Endodermal cell (in vitro differentiated cells): ENCODE measurements around the gene P3H1. TPM values are rescaled to one million over a fixed set of nuclear protein-coding genes. Genes with fewer than 3 reads are reported as not detected.

Experiments used
- DNase-seq: peaks from one replicate; pipeline ENCODE4 v3.0.0-alpha.2; 2017
- H3K27ac ChIP-seq: 2 replicates; pipeline ENCODE4 v1.5.1; 2013; ENCODE audit warnings: mild to moderate bottlenecking, low read depth, low read length, moderate library complexity
- H3K27me3 ChIP-seq: 2 replicates; pipeline ENCODE4 v1.6.1; 2013; ENCODE audit warnings: mild to moderate bottlenecking, low read length, moderate library complexity; ENCODE audit not compliant: insufficient read depth, control insufficient read depth, poor library complexity, severe bottlenecking
- H3K36me3 ChIP-seq: 2 replicates; pipeline ENCODE4 v1.7.0; 2013; ENCODE audit warnings: mild to moderate bottlenecking, low read length, moderate library complexity; ENCODE audit not compliant: control insufficient read depth, insufficient read depth
- H3K4me1 ChIP-seq: one replicate; pipeline ENCODE4 v1.7.0; 2013; ENCODE audit warnings: low read length; ENCODE audit not compliant: control insufficient read depth, insufficient read depth
- H3K4me3 ChIP-seq: 2 replicates; pipeline ENCODE4 v1.5.1; 2013; ENCODE audit warnings: mild to moderate bottlenecking, low read length, moderate library complexity
- H3K9ac ChIP-seq: 2 replicates; pipeline ENCODE4 v1.6.1; 2013; ENCODE audit warnings: mild to moderate bottlenecking, low read length, moderate library complexity; ENCODE audit not compliant: poor library complexity, severe bottlenecking; ENCODE audit errors: extremely low read depth
- H3K9me3 ChIP-seq: 2 replicates; pipeline ENCODE4 v1.6.1; 2013; ENCODE audit warnings: mild to moderate bottlenecking, low read length, moderate library complexity; ENCODE audit not compliant: control insufficient read depth
- H3K27ac Mint-ChIP-seq: 2 replicates; pipeline ENCODE4 v1.8.0; 2020; ENCODE audit warnings: mixed read lengths
- H3K27me3 Mint-ChIP-seq: 2 replicates; pipeline ENCODE4 v1.8.0; 2021; ENCODE audit warnings: mild to moderate bottlenecking, mixed read lengths; ENCODE audit not compliant: insufficient read depth
- H3K36me3 Mint-ChIP-seq: 2 replicates; pipeline ENCODE4 v1.8.0; 2020; ENCODE audit warnings: low read depth, mixed read lengths
- H3K4me1 Mint-ChIP-seq: 2 replicates; pipeline ENCODE4 v1.8.0; 2020; ENCODE audit warnings: mixed read lengths
- H3K4me3 Mint-ChIP-seq: 2 replicates; pipeline ENCODE4 v1.8.0; 2020; ENCODE audit warnings: mild to moderate bottlenecking, moderate library complexity, mixed read lengths
- H3K9me3 Mint-ChIP-seq: 2 replicates; pipeline ENCODE4 v1.8.0; 2020; ENCODE audit warnings: mild to moderate bottlenecking, mixed read lengths
- CTCF ChIP-seq: fragments of 200-600 bp; sonication (generic); conservative IDR thresholded peaks from 2 replicates; pipeline ENCODE4 v1.5.0; 2021; ENCODE audit warnings: antibody characterized with exemption, mild to moderate bottlenecking
- WGBS, 2 experiments: methylation state at CpG; one replicate each; pipeline versions ENCODE4 v1.1.5 to v1.1.7; 2013; ENCODE audit warnings: missing lambda C conversion rate in 2 of 2, mixed read lengths in 1 of 2; ENCODE audit not compliant: insufficient coverage in 1 of 2, insufficient read length in 1 of 2; 5-methylcytosine and 5-hydroxymethylcytosine counted together
- total RNA-seq, 2 donors: library from RNA; stranded (reverse); fragmentation: NEBNext Ultra II Directional in 1 of 2; extraction: Animal tissue kit (Norgen Biotek cat#: 25700) in 1 of 2; gene quantifications; 2 replicates in 1 of 2; 3 replicates in 1 of 2; pipeline ENCODE4 v1.2.1, GENCODE V29; 2021

The P3H1 gene
- total RNA-seq, 2 donors from 2014 or later, result 51.7 to 68.3 TPM

GRCh38 chr1:42741706-42742105 is 25.1 kb downstream of the P3H1 start:
- Histone ChIP-seq H3K36me3 (peaks cover 13% of the 10 kb centered on the region), H3K4me1 (peaks cover 6% of the 10 kb centered on the region), H3K27me3 (no peaks in the 10 kb centered on the region), H3K27ac (no peak overlapping the region), H3K9me3 (no peaks in the 10 kb centered on the region), H3K4me3 (no peak overlapping the region), H3K9ac (no peak overlapping the region)
- Mint-ChIP-seq H3K27me3 (no peaks in the 10 kb centered on the region), H3K27ac (peak overlapping the region; percentile 26), H3K9me3 (no peaks in the 10 kb centered on the region), H3K4me1 (peaks cover 23% of the 10 kb centered on the region), H3K4me3 (no peak overlapping the region), H3K36me3 (peaks cover 8% of the 10 kb centered on the region)
- TF ChIP-seq CTCF, result no peak
- 93 to 100% methylated on average over 2 to 4 of the region's 4 CpGs for WGBS, 2 experiments
- no peak for DNase-seq

GRCh38 chr1:42740851-42741580 is 25.8 kb downstream of the P3H1 start:
- peaks cover 6% of the 10 kb centered on the region for H3K4me1 ChIP-seq
- no peaks in the 10 kb centered on the region for H3K9me3 Mint-ChIP-seq
- peak overlapping the region; percentile 61 for H3K4me3 Mint-ChIP-seq
- no peaks in the 10 kb centered on the region for H3K27me3 Mint-ChIP-seq
- H3K36me3 ChIP-seq, result peaks cover 6% of the 10 kb centered on the region
- H3K27me3 ChIP-seq, result no peaks in the 10 kb centered on the region
- H3K4me3 ChIP-seq, result no peak overlapping the region
- peak; percentile 82 for DNase-seq
- no peak for TF ChIP-seq CTCF
- H3K27ac Mint-ChIP-seq, result peak overlapping the region; percentile 94
- WGBS, 2 experiments, result 74 to 79% methylated on average over 6 to 18 of the region's 19 CpGs
- no peaks in the 10 kb centered on the region for H3K9me3 ChIP-seq
- no peak overlapping the region for H3K27ac ChIP-seq
- H3K9ac ChIP-seq, result peak overlapping the region; percentile 4
- peaks cover 7% of the 10 kb centered on the region for H3K36me3 Mint-ChIP-seq
- H3K4me1 Mint-ChIP-seq, result peaks cover 23% of the 10 kb centered on the region

GRCh38 chr1:42739753-42740700 is 26.8 kb downstream of the P3H1 start, which contains the start of gene CLDN19:
TSS of gene CLDN19 (minus strand) at chr1:42740236. CDS start at chr1:42740063, 173 bp downstream.
- Histone ChIP-seq H3K9me3 (no peaks in the 10 kb centered on the region), H3K27me3 (no peaks in the 10 kb centered on the region), H3K9ac (peak within 1 kb of the TSS; percentile 44), H3K27ac (no peak within 1 kb of the TSS), H3K4me3 (peak within 1 kb of the TSS; percentile 79), H3K36me3 (no peaks in the 10 kb centered on the region), H3K4me1 (peaks cover 6% of the 10 kb centered on the region)
- Mint-ChIP-seq H3K9me3 (no peaks in the 10 kb centered on the region), H3K27ac (peak within 1 kb of the TSS; percentile 94), H3K36me3 (peaks cover 3% of the 10 kb centered on the region), H3K27me3 (no peaks in the 10 kb centered on the region), H3K4me1 (peaks cover 23% of the 10 kb centered on the region), H3K4me3 (peak within 1 kb of the TSS; percentile 61)
- peak; percentile 96 for DNase-seq
- WGBS, 2 experiments, result 45 to 51% methylated on average over 5 to 27 of the region's 27 CpGs
- TF ChIP-seq CTCF, result no peak
